Hepatocyte (in vitro differentiated cells): Measurements from ENCODE around the gene RNF41. TPM values are rescaled to one million over a fixed set of nuclear protein-coding genes. Genes with fewer than 3 reads are reported as not detected.

Source experiments
- DNase-seq: peaks from one replicate; pipeline ENCODE4 v3.0.0-alpha.2; 2016; ENCODE audit warnings: low spot score
- H2AFZ ChIP-seq: fragments of 200-600 bp; sonication (generic); 2 replicates; pipeline ENCODE4 v1.6.0; 2016; ENCODE audit warnings: antibody characterized with exemption, mild to moderate bottlenecking
- H3K27ac ChIP-seq: fragments of 200-600 bp; sonication (generic); 2 replicates; pipeline ENCODE4 v1.5.1; 2016; ENCODE audit warnings: mild to moderate bottlenecking
- H3K27me3 ChIP-seq: fragments of 200-600 bp; sonication (generic); 2 replicates; pipeline ENCODE4 v1.6.1; 2016
- H3K36me3 ChIP-seq: fragments of 200-600 bp; sonication (generic); replicated peaks from 2 replicates; pipeline ENCODE4 v1.5.1; 2016; ENCODE audit warnings: low read depth; ENCODE audit not compliant: insufficient read depth
- H3K4me1 ChIP-seq: fragments of 200-600 bp; sonication (generic); 2 replicates; pipeline ENCODE4 v1.5.1; 2016; ENCODE audit warnings: mild to moderate bottlenecking, moderate library complexity; ENCODE audit not compliant: insufficient read depth
- H3K4me2 ChIP-seq: fragments of 200-600 bp; sonication (generic); 2 replicates; pipeline ENCODE4 v1.6.0; 2016
- H3K4me3 ChIP-seq: fragments of 200-600 bp; sonication (generic); 2 replicates; pipeline ENCODE4 v1.5.1; 2016; ENCODE audit warnings: mild to moderate bottlenecking
- H3K79me2 ChIP-seq: fragments of 200-600 bp; sonication (generic); 2 replicates; pipeline ENCODE4 v1.6.0; 2017; ENCODE audit warnings: mild to moderate bottlenecking
- H3K9me2 ChIP-seq: fragments of 200-600 bp; sonication (generic); replicated peaks from 2 replicates; pipeline ENCODE4 v1.6.0; 2017; ENCODE audit warnings: mild to moderate bottlenecking; ENCODE audit not compliant: insufficient read depth
- H3K9me3 ChIP-seq: fragments of 200-600 bp; sonication (generic); 2 replicates; pipeline ENCODE4 v1.5.1; 2016; ENCODE audit warnings: low read depth, mild to moderate bottlenecking
- H4K20me1 ChIP-seq: fragments of 200-600 bp; sonication (generic); 2 replicates; pipeline ENCODE4 v1.6.0; 2016; ENCODE audit warnings: mild to moderate bottlenecking; ENCODE audit not compliant: insufficient read depth, poor library complexity, severe bottlenecking
- CTCF ChIP-seq: fragments of 200-600 bp; sonication (generic); IDR thresholded peaks from 2 replicates; pipeline ENCODE4 v1.5.1; 2016; ENCODE audit warnings: antibody characterized with exemption, mild to moderate bottlenecking; ENCODE audit not compliant: poor library complexity
- EZH2 ChIP-seq: fragments of 200-600 bp; sonication (generic); IDR thresholded peaks from 2 replicates; pipeline ENCODE4 v1.6.1; 2016; ENCODE audit warnings: antibody characterized with exemption, mild to moderate bottlenecking, borderline replicate concordance
- EZH2phosphoT487 ChIP-seq: fragments of 200-600 bp; sonication (generic); IDR thresholded peaks from one replicate; pipeline ENCODE4 v1.6.1; 2018; ENCODE audit warnings: antibody characterized with exemption, mild to moderate bottlenecking, low read depth, moderate library complexity; ENCODE audit not compliant: unreplicated experiment, severe bottlenecking
- WGBS: methylation state at CpG from one replicate; pipeline ENCODE4 v1.1.6; 2016; ENCODE audit warnings: low lambda C conversion rate; ENCODE audit errors: missing lambda C conversion rate; 5-methylcytosine and 5-hydroxymethylcytosine counted together
- polyA plus RNA-seq: library from polyadenylated mRNA; unstranded; fragments of >200 nt; fragmentation: Nextera tagmentation; extraction: Ambion mirVana; gene quantifications from 2 replicates; pipeline ENCODE4 v1.2.1, GENCODE V29; 2016
- total RNA-seq: library from RNA; depleted of rRNA; stranded (reverse); fragments of >200 nt; gene quantifications from 2 replicates; pipeline ENCODE4 v1.2.3, GENCODE V29; 2014

Gene RNF41
- total and polyA plus RNA-seq, 2 experiments from 2014 or later: 22.5 to 47.6 TPM

DNA sequence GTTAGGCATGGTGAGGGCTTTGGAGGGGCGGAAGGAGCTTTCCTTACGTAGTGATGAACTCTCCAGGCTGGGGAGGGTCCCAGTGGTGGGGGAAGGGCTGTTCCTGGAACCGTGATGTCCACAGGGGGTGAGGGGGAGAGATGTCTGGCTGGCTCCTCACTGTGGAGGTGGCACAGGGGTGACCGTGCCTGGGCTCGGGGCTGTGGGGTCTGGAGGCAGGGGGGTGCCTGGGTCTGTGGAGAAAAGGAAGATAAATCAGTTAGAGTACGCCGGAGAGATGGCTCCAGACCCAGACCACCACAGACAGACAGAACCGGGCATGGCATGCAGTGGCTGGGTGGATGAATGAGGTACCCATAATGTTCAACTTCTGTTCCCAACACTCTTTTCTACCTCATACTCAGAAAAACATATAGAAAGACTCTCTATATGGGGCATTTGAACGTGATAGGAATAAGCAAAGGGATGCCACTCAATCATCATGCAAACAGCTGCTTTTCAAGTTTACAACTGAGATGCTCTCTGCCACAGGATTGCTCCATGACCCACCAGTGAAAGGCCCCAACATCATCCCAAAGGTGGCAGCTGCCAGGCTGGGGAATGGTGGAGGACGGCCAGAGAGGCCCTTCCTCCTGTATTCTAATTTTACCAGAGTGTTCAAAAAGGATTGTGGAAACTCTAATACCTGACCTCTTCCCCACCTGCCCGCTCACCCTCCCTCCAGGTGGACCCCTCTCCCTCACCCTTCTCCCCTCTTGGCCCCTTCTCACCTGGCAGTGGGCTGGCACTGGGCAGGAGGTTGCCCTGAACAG is 58.0 kb downstream of the RNF41 start:
- no peaks in the 10 kb centered on the region for H3K36me3 ChIP-seq
- TF ChIP-seq EZH2: no peak
- TF ChIP-seq EZH2phosphoT487: no peak
- no peak for TF ChIP-seq CTCF
- 86% methylated on average over 11 of the region's 11 CpGs for WGBS
- no peak overlapping the region for H2AFZ ChIP-seq
- peaks cover 22% of the 10 kb centered on the region for H3K4me1 ChIP-seq
- peaks cover 29% of the 10 kb centered on the region for H4K20me1 ChIP-seq
- no peak overlapping the region for H3K4me3 ChIP-seq
- H3K9me3 ChIP-seq: no peaks in the 10 kb centered on the region
- no peaks in the 10 kb centered on the region for H3K27me3 ChIP-seq
- no peak overlapping the region for H3K27ac ChIP-seq
- no peak overlapping the region for H3K4me2 ChIP-seq
- no peaks in the 10 kb centered on the region for H3K9me2 ChIP-seq
- DNase-seq: no peak
- H3K79me2 ChIP-seq: peaks cover 27% of the 10 kb centered on the region

GRCh38 chr12:56162468-56163290 is 59.0 kb downstream of the RNF41 start:
- DNase-seq: no peak
- H3K9me2 ChIP-seq: no peaks in the 10 kb centered on the region
- H3K36me3 ChIP-seq: no peaks in the 10 kb centered on the region
- H3K79me2 ChIP-seq: peaks cover 32% of the 10 kb centered on the region
- no peak overlapping the region for H3K4me3 ChIP-seq
- WGBS: 78% methylated on average over 11 of the region's 11 CpGs
- H3K4me1 ChIP-seq: peaks cover 22% of the 10 kb centered on the region
- no peak overlapping the region for H2AFZ ChIP-seq
- no peaks in the 10 kb centered on the region for H3K9me3 ChIP-seq
- TF ChIP-seq CTCF (no peak), EZH2phosphoT487 (no peak), EZH2 (no peak)
- peaks cover 29% of the 10 kb centered on the region for H4K20me1 ChIP-seq
- no peak overlapping the region for H3K27ac ChIP-seq
- H3K4me2 ChIP-seq: no peak overlapping the region
- no peaks in the 10 kb centered on the region for H3K27me3 ChIP-seq

DNA sequence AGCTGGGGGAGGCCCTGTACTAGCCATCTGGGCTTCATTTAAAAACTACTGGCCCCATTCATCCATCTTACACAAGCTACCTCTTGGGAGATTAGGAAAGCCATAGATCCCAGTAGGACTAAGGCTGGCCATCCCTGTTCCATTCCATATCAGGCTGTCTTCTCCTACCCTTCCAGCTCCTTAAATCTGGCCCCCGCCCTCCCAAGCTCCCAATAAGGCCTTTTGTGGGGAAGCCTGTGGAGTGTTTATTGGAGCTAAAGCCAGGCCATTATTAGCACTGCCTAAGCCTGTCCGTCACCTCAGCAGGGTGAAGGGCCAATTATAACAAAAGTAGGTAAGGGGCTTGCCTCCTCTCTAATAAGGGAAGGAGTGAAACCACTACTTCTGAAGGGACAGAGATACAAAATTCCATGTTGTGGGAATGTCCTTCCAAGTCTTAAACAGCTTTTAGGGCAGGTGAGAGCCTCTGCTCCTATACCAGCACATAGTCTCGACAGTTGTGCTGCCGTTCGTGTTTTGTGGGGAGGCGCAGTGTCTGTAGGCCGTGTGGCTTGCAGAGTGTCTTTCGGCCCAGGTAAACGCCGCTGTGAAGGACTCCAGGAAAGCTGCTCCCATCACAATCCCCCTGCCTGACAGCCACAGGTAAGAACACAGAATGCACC is 59.9 kb downstream of the RNF41 start:
- Histone ChIP-seq H2AFZ (no peak overlapping the region), H3K27me3 (no peaks in the 10 kb centered on the region), H3K9me2 (no peaks in the 10 kb centered on the region), H3K4me3 (no peak overlapping the region), H3K9me3 (no peaks in the 10 kb centered on the region), H4K20me1 (peaks cover 29% of the 10 kb centered on the region), H3K4me2 (no peak overlapping the region), H3K4me1 (peaks cover 27% of the 10 kb centered on the region), H3K36me3 (no peaks in the 10 kb centered on the region), H3K27ac (peak overlapping the region; percentile 23), H3K79me2 (peaks cover 32% of the 10 kb centered on the region)
- TF ChIP-seq EZH2: no peak
- no peak for TF ChIP-seq CTCF
- no peak for TF ChIP-seq EZH2phosphoT487
- DNase-seq: no peak
- WGBS: 92% methylated on average over 10 of the region's 10 CpGs
